ENCODE data around the gene ANKRD33.

GRCh38 chr12:51913071-51914033 lies 25.4 kb downstream of the ANKRD33 start:
- TF ChIP-seq FOXM1 (IDR thresholded peaks at IDR 0.05; ENCODE audit: low read depth) (no peak), EZH2phosphoT487 (IDR thresholded peaks at IDR 0.05; ENCODE audit: borderline replicate concordance, low read depth) (no peak), MXI1 (IDR thresholded peaks at IDR 0.05; ENCODE audit: low read depth, low read length) (no peak), NRF1 (IDR thresholded peaks at IDR 0.05; ENCODE audit: low read depth, low read length) (no peak), RAD21 (IDR thresholded peaks at IDR 0.05; ENCODE audit: low read length) (no peak)

All from SK-N-SH (cell line).